SKM-1 treated with dmso at 0.1 percent for 144 hours (cell line): Measurements from ENCODE around the gene BDKRB2.

Experiments used
- DNase-seq: peaks from one replicate; lab custom pipeline; 2025; ENCODE audit not compliant: unreplicated experiment; lab: John Stamatoyannopoulos, UW

Gene BDKRB2

DNA sequence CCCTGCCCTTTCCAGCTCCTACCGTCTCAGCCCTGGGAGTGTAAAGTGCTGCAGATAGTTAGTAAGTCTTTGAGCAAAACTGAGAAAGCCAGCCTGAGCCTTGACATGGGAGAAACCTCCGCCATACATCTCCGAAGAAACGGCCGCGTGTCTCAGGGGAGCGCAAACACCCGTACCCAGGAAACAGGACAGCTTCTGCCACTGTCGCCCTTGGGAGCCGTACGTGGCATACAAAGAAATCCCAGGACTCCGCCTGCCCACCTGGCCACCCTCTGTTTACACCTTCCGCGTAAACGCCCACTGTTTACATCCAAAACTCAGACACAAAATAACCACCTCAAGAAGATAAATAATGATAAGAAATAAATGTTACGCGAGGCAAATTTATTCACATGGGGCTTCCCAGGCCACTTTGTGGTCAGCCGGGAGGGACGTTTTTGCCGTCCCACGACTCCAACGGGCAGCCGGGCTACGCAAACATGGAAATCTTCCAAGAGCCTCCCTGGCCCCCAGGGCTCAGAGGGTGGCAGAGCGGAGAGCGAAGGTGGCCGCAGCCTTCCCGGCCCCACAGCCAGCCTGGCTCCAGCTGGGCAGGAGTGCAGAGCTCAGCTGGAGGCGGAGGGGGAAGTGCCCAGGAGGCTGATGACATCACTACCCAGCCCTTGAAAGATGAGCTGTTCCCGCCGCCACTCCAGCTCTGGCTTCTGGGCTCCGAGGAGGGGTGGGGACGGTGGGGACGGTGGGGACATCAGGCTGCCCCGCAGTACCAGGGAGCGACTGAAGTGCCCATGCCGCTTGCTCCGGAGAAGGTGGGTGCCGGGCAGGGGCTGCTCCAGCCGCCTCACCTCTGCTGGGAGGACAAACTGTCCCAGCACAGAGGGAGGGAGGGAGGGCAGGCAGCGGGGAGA lies at the start of gene BDKRB2:
Gene BDKRB2, plus strand, starts transcription at position 689 of the 908 bp plus-strand sequence. CDS start 32,269 bp downstream, outside the sequence.
- no peak for DNase-seq

GRCh38 chr14:96154900-96155299 lies 49.7 kb upstream of the BDKRB2 start:
- no peak for DNase-seq

DNA sequence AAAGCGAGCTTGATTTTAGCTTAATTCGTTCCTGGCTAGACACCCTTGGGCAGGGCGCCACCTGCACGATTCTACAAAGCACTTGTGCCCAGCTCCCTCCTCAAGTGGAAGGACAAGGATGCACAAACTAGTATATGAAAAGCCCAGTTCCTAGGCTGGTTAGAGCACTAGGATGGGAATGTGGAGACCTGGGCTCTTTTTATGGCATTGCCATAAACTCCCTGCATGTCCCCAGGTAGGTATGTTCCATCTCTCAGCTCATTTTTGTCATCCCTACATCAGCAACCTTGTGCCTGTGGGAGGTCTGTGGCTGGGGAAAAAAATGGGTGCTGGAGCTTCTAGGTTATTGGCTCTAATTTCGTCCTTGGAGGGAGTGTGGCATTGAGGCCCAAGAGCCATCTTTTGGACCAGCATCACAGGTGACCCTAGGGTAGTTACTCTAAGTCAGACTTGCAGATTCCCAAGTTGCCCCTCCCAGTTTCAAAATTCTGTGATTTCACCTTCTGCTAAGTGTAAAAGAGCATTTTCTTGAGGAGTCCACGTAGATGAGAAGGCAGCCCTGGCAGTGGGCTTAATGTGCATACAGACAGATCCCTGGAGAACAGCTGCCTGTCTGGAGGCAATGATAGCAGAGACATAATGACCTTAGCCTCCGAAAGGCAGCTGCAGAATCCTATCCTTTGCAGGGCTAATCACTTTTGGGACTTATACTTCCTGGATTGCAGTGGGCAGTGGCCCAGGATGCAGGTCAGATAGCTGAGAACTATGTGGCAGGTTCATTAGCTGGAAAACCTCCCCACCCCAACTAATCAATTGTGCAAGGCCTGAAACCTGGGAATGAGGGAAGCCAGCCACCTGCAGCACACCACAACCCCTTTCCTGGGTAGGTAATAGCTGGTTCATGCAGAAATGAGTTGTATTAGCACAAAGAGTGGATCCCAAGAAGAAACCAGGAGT lies 47.6 kb upstream of the BDKRB2 start:
- no peak for DNase-seq

- DNase-seq, result no peak
Observed at GRCh38 chr14:96158735-96159134, 45.9 kb upstream of the BDKRB2 start.

GRCh38 chr14:96160076-96160912 lies 44.3 kb upstream of the BDKRB2 start:
- DNase-seq, result no peak

- DNase-seq, result no peak
Observed at GRCh38 chr14:96160913-96161310, 43.7 kb upstream of the BDKRB2 start.

- DNase-seq, result no peak
Observed at GRCh38 chr14:96161636-96162035, 43.0 kb upstream of the BDKRB2 start.

- no peak for DNase-seq
Observed at GRCh38 chr14:96162265-96162664, 42.4 kb upstream of the BDKRB2 start.

GRCh38 chr14:96162741-96163140 lies 41.9 kb upstream of the BDKRB2 start:
- no peak for DNase-seq

DNA sequence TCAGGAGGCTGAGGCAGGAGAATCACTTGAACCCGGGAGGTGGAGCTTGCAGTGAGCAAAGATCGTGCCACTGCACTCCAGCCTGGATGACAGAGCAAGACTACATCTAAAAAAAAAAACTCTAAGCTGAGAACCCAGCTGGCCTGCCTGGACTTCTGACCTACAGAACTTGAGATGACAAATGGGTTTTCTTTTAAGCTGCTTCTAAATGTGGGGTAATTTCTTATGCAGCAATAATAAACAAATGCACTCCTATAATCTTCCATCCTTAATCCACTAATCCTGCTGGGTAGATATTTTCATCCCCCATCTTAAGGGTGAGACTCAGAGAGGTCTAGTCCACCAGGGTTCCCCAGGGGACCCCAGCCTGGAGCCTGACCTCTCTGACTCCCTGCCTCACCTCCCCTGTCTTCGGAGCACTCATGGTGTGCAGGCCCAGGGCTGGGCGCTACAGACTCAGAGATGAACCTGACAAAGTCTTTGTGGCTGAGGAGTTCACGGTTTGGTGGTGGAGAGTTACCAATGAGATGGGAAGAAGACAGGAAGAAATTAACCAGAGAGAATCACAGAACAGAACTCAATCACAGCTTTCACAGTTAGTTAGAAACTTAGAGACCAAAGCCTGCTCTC lies 39.7 kb upstream of the BDKRB2 start:
- DNase-seq, result no peak

GRCh38 chr14:96165493-96166436 lies 38.9 kb upstream of the BDKRB2 start:
- no peak for DNase-seq

DNA sequence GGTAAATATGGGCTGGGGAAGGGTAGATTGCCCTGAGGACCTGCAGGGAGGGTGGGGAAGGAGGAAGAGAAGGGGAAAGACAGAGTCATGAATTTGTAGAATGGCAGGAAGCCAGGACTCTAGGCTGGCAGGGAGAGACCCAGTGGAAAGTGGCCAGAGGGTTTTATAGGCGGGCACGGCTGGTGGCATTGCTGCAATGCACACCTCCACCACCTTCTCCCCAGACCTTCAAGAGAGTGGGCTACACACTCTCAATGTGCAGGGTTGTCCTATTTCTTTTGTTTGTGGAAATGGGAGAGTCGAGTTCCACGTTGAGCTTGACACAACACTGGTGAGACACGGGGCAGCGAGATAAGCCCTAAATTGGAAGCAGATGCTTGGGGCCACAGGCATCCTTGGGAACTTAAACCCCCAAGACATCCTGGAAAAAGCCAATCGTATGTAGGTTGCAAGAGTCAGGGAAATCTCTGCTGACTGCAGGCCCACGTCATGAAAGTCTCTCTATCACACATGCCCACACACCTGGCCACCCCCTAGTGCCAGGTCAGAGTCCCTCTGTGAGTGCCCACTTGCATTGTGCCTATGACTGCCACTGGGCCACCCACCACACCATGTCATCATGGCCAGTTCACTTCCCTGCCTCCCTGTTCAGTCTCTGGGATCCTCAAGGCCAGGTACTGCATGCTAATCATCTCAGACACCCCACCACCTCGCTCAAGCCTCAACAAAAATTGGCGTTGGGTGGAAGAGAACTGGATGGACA lies 38.0 kb upstream of the BDKRB2 start:
- no peak for DNase-seq

GRCh38 chr14:96167224-96168148 lies 37.2 kb upstream of the BDKRB2 start:
- DNase-seq, result no peak

DNA sequence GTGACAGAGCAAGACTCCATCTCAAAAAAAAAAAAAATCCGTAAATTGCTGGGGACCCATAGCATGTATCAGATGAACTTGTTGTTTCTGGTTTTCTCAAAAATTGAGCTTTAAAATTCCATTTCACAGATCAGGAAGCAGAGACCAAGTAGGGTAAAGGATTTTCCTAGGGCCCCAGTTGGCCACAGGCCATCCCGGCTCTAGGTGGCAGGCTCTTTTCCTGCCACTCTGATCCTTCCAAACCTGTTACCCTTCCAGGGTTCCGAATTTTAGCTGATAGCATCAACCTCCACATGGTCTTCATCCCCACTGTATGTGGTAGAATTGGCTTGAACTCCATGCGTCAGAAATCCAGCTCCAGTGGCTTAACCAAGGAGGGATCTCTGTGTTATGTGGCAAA lies 36.1 kb upstream of the BDKRB2 start:
- no peak for DNase-seq

GRCh38 chr14:96170961-96171592 lies 33.6 kb upstream of the BDKRB2 start:
- DNase-seq, result no peak

DNA sequence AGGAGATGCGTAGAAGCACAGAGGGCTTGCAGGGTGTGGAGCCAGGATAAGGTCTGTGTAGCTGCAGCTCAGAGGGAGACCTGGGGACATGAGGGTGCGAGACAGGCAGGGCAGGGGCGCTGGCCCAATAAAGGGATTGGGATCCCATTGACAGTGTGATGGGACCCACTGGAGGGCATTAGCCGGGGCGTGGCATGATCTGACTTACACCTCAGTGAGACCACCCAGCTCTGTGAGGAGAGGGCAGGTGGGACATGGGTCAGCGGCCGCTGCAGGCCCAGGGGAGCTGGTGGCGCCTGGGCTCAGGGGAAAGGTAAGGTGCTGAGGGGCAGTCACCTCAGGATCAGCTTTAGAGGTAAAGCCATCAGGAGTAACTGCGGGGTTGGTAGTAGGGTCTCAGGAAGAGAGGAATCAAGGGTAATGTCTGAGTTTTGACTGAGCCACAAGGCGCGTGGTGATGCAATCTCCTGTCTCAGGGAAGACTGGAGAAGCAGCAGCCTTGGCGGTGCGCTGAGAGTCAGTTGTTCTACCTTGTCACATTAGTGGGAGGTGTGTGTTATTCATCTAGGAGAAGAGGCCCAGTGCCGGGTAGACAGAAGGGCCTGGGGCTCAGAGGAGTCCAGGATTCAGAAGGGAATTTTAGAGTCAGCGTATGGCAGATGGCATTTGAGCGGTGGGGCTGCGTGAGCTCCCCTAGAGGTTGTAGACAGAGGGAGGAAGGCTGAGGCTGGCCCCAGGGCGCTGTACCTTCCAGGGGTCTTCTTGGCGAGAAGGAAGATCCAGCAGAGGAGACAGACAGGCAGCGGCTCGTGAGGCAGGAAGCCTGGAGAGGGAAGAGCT lies 30.8 kb upstream of the BDKRB2 start:
- DNase-seq, result no peak
